HepG2 (cell line): ENCODE data around the gene GNAI2. TPM values are rescaled to one million over a fixed set of nuclear protein-coding genes. Genes with fewer than 3 reads are reported as not detected.

ENCODE experiments used
- CSRNP2 ChIP-seq: sonication (generic); formaldehyde crosslinking; conservative IDR thresholded peaks from 2 replicates; pipeline ENCODE4 v1.8.0; 2022; ENCODE audit warnings: low read depth, missing genetic modification reagents
- CTCF ChIP-seq: sonication (generic); formaldehyde crosslinking; IDR thresholded peaks from 2 replicates; pipeline ENCODE4 v1.5.0; 2020; ENCODE audit warnings: mild to moderate bottlenecking, missing genetic modification reagents, moderate library complexity
- DR1 ChIP-seq: sonication (generic); formaldehyde crosslinking; IDR thresholded peaks from 2 replicates; pipeline ENCODE4 v1.8.0; 2021; ENCODE audit warnings: mild to moderate bottlenecking, missing genetic modification reagents, inconsistent platforms
- HNRNPL ChIP-seq: fragments of 200-400 bp; formaldehyde crosslinking; IDR thresholded peaks from 2 replicates; pipeline ENCODE4 v1.6.1; 2017; ENCODE audit warnings: mild to moderate bottlenecking, low read depth, low read length
- HOXA9 ChIP-seq: sonication (generic); formaldehyde crosslinking; IDR thresholded peaks from 2 replicates; pipeline ENCODE4 v1.8.1; 2022; ENCODE audit warnings: missing genetic modification reagents, mild to moderate bottlenecking, moderate library complexity, borderline replicate concordance
- KAT8 ChIP-seq: IDR thresholded peaks from 2 replicates; pipeline ENCODE4 v1.6.1; 2016; ENCODE audit warnings: missing genetic modification reagents, missing compliant biosample characterization
- KDM2A ChIP-seq: sonication (generic); formaldehyde crosslinking; IDR thresholded peaks from 2 replicates; pipeline ENCODE4 v1.4.0; 2020; ENCODE audit warnings: low read depth, missing genetic modification reagents, borderline replicate concordance
- MAFK ChIP-seq, 2 experiments: IDR thresholded peaks in 1 of 2; conservative IDR thresholded peaks in 1 of 2; 2 replicates each; pipeline ENCODE4 v1.6.1; 2011; ENCODE audit warnings: improper control_type of control experiment in 2 of 2, low read length in 2 of 2
- PRDM15 ChIP-seq: sonication (generic); formaldehyde crosslinking; IDR thresholded peaks from 2 replicates; pipeline ENCODE4 v1.4.0; 2020; ENCODE audit warnings: missing genetic modification reagents
- RAD51 ChIP-seq: fragments of 450-650 bp; IDR thresholded peaks from 2 replicates; pipeline ENCODE4 v1.6.1; 2016; ENCODE audit warnings: borderline replicate concordance
- REL ChIP-seq: sonication (generic); formaldehyde crosslinking; conservative IDR thresholded peaks from 2 replicates; pipeline ENCODE4 v1.8.0; 2022; ENCODE audit warnings: mild to moderate bottlenecking, missing genetic modification reagents, moderate library complexity
- SP4 ChIP-seq: sonication (generic); formaldehyde crosslinking; IDR thresholded peaks from 2 replicates; pipeline ENCODE4 v1.8.1; 2023; ENCODE audit warnings: mild to moderate bottlenecking, missing genetic modification reagents
- ZFY ChIP-seq: sonication (generic); formaldehyde crosslinking; IDR thresholded peaks from 2 replicates; pipeline ENCODE4 v1.4.0; 2020; ENCODE audit warnings: missing genetic modification reagents
- ZKSCAN5 ChIP-seq: sonication (generic); formaldehyde crosslinking; IDR thresholded peaks from 2 replicates; pipeline ENCODE4 v1.5.1; 2020; ENCODE audit warnings: mild to moderate bottlenecking, missing genetic modification reagents
- ZNF124 ChIP-seq: sonication (generic); formaldehyde crosslinking; IDR thresholded peaks from 2 replicates; pipeline ENCODE4 v1.4.0; 2020; ENCODE audit warnings: missing genetic modification reagents
- ZNF24 ChIP-seq: fragments of 450-650 bp; IDR thresholded peaks from 2 replicates; pipeline ENCODE4 v1.6.1; 2017; ENCODE audit warnings: antibody characterized with exemption, mild to moderate bottlenecking
- ZNF460 ChIP-seq: sonication (generic); formaldehyde crosslinking; IDR thresholded peaks from 2 replicates; pipeline ENCODE4 v1.5.1; 2020; ENCODE audit warnings: missing genetic modification reagents, mild to moderate bottlenecking, borderline replicate concordance
- ZNF883 ChIP-seq: sonication (generic); formaldehyde crosslinking; IDR thresholded peaks from 2 replicates; pipeline ENCODE4 v1.5.1; 2020; ENCODE audit warnings: mild to moderate bottlenecking, missing genetic modification reagents; ENCODE audit errors: not compliant biosample characterization
- ZNF891 ChIP-seq: sonication (generic); formaldehyde crosslinking; IDR thresholded peaks from 2 replicates; pipeline ENCODE4 v1.5.0; 2020; ENCODE audit warnings: mild to moderate bottlenecking, missing genetic modification reagents
- polyA plus RNA-seq, 8 experiments: library from polyadenylated mRNA; depleted of rRNA in 3 of 8; stranded (reverse) in 7 of 8; unstranded in 1 of 8; fragments of >200 nt; fragmentation: Illumina TruSeq in 4 of 8; extraction: Trizol in 4 of 8; gene quantifications; 2 replicates each; pipeline versions ENCODE4 v1.2.1 to v1.2.3, GENCODE V29; 2011 to 2016; ENCODE audit warnings: low read depth in 4 of 8, missing spikeins in 1 of 8, mixed read lengths in 1 of 8; ENCODE audit not compliant: insufficient read depth in 1 of 8
- total RNA-seq, 5 experiments: library from RNA; depleted of rRNA; stranded (reverse); fragments of >200 nt; fragmentation: Illumina TruSeq; extraction: Trizol; gene quantifications; 2 replicates each; pipeline ENCODE4 v1.2.3, GENCODE V29; 2016; ENCODE audit warnings: low read depth in 1 of 5

GNAI2 gene
- total and polyA plus RNA-seq, 2 of the 13 experiments (the other 11 are each of a cell fraction or from before 2014, with no cell fraction given): 51.1 to 66.2 TPM

- 0 out of 2 replicates have a peak, but pooled peaks have one; percentile 13 for TF ChIP-seq ZKSCAN5 (CRISPR knock-in tag)
- TF ChIP-seq ZNF124 (CRISPR knock-in tag): no peak
- TF ChIP-seq CSRNP2 (CRISPR knock-in tag): no peak
- TF ChIP-seq RAD51: no peak
- peak; percentile 7 for TF ChIP-seq ZFY (CRISPR knock-in tag)
- TF ChIP-seq SP4 (CRISPR knock-in tag): 0 out of 2 replicates have a peak, but pooled peaks have one; percentile 10
- no peak for TF ChIP-seq REL (CRISPR knock-in tag)
- no peak for TF ChIP-seq HOXA9 (CRISPR knock-in tag)
- no peak for TF ChIP-seq ZNF883
- TF ChIP-seq ZNF460 (CRISPR knock-in tag): no peak
- TF ChIP-seq CTCF: no peak
- TF ChIP-seq KDM2A (CRISPR knock-in tag): no peak
- peak; percentile 12 for TF ChIP-seq KAT8 (CRISPR knock-in tag)
- peak; percentile 48; the same call in 1 of the 2 replicates for TF ChIP-seq PRDM15 (CRISPR knock-in tag)
- TF ChIP-seq ZNF24: no peak
- no peak for TF ChIP-seq MAFK (conservative IDR thresholded peaks at IDR 0.05 in 1 of 2, IDR thresholded peaks at IDR 0.05 in 1 of 2; ENCODE audit: low read length in 2 of 2)
- peak; percentile 21; the same call in 1 of the 2 replicates for TF ChIP-seq HNRNPL
- peak; percentile 56; the same call in 1 of the 2 replicates for TF ChIP-seq ZNF891 (CRISPR knock-in tag)
- TF ChIP-seq DR1: peak; percentile 2; the same call in 1 of the 2 replicates
These were observed 39.7 kb upstream of the GNAI2 start (continued) for GRCh38 chr3:50196253-50196801.
